Activated CD4-positive, CD25-positive, alpha-beta regulatory T cell treated with anti-CD3 and anti-CD28 coated beads, Interleukin-2, amount 50 U/mL, for 16 hours (primary cell): ENCODE results near the gene SRCIN1.
"Not testable (repeated sequence)": the region's sequence is repeated elsewhere in the genome, so short reads cannot be mapped to it uniquely, and the experiment has no call there.

ENCODE experiments used
- DNase-seq: peaks from one replicate; pipeline ENCODE4 v3.0.0-alpha.2; 2020; ENCODE audit warnings: low read depth, low spot score

The SRCIN1 gene

GRCh38 chr17:38605841-38606645 lies at the start of gene SRCIN1:
Gene SRCIN1 (minus strand): TSS chr17:38605952. CDS start chr17:38605705, 247 bp downstream.
- no peak for DNase-seq

GRCh38 chr17:38654411-38655398 lies 49.0 kb upstream of the SRCIN1 start:
- no peak for DNase-seq

GRCh38 chr17:38653679-38654078 lies 47.9 kb upstream of the SRCIN1 start:
- DNase-seq, result no peak

GRCh38 chr17:38653230-38653629 lies 47.5 kb upstream of the SRCIN1 start:
- DNase-seq, result no peak

GRCh38 chr17:38650653-38651173 lies 45.0 kb upstream of the SRCIN1 start:
- not testable (repeated sequence) for DNase-seq

GRCh38 chr17:38637951-38638350 lies 32.2 kb upstream of the SRCIN1 start:
- DNase-seq, result no peak

GRCh38 chr17:38636054-38636453 lies 30.3 kb upstream of the SRCIN1 start:
- DNase-seq, result no peak

- no peak for DNase-seq
Observed at GRCh38 chr17:38632334-38632733, 26.6 kb upstream of the SRCIN1 start.

- no peak for DNase-seq
Observed at GRCh38 chr17:38628441-38628840, 22.7 kb upstream of the SRCIN1 start.

GRCh38 chr17:38627957-38628356 lies 22.2 kb upstream of the SRCIN1 start:
- DNase-seq, result no peak

- not testable (repeated sequence) for DNase-seq
Observed at GRCh38 chr17:38626606-38627226, 21.0 kb upstream of the SRCIN1 start.

- no peak for DNase-seq
Observed at GRCh38 chr17:38625482-38625881, 19.7 kb upstream of the SRCIN1 start.

GRCh38 chr17:38624782-38625355 lies 19.1 kb upstream of the SRCIN1 start:
- DNase-seq, result not testable (repeated sequence)

GRCh38 chr17:38621538-38621937 lies 15.8 kb upstream of the SRCIN1 start:
- no peak for DNase-seq

GRCh38 chr17:38620551-38621277 lies 15.0 kb upstream of the SRCIN1 start:
- DNase-seq, result no peak

- DNase-seq, result no peak
Observed at GRCh38 chr17:38619937-38620550, 14.3 kb upstream of the SRCIN1 start.

GRCh38 chr17:38619451-38619795 lies 13.7 kb upstream of the SRCIN1 start:
- DNase-seq, result no peak

- no peak for DNase-seq
Observed at GRCh38 chr17:38617967-38618760, 12.4 kb upstream of the SRCIN1 start.

- no peak for DNase-seq
Observed at GRCh38 chr17:38617074-38617860, 11.5 kb upstream of the SRCIN1 start.
